Activated CD4-positive, alpha-beta T cell treated with anti-CD3 and anti-CD28 coated beads for 1 hour (primary cell): ENCODE data around the gene RPL37.
"Not testable (repeated sequence)": the region's sequence is repeated elsewhere in the genome, so short reads cannot be mapped to it uniquely, and the experiment has no call there.

Experiments used
- DNase-seq: peaks from one replicate; pipeline ENCODE4 v3.0.0-alpha.2; 2020

The RPL37 gene

DNA sequence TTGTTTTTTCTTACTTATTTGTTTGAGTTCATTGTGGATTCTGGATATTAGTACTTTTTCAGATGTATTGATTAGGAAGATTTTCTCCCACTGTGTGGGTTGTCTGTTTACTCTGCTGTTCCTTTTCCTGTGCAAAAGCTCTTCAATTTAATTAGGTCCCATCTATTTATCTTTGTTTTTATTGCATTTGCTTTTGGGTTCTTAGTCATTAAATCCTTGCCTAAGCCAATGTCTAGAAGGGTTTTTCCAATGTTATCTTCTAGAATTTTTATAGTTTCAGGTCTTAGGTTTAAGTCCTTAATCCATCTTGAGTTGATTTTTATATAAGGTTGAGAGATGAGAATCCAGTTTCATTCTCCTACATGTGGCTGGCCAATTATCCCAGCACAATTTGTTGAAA, 40.7 kb downstream of the RPL37 start:
- DNase-seq: not testable (repeated sequence)

GRCh38 chr5:40792691-40793090, 42.3 kb downstream of the RPL37 start:
- not testable (repeated sequence) for DNase-seq

GRCh38 chr5:40791715-40792139, 43.3 kb downstream of the RPL37 start:
- DNase-seq: no peak

- no peak for DNase-seq
These were observed 44.0 kb downstream of the RPL37 start for GRCh38 chr5:40790947-40791593.

GRCh38 chr5:40788941-40789340, 46.1 kb downstream of the RPL37 start:
- not testable (repeated sequence) for DNase-seq

DNA sequence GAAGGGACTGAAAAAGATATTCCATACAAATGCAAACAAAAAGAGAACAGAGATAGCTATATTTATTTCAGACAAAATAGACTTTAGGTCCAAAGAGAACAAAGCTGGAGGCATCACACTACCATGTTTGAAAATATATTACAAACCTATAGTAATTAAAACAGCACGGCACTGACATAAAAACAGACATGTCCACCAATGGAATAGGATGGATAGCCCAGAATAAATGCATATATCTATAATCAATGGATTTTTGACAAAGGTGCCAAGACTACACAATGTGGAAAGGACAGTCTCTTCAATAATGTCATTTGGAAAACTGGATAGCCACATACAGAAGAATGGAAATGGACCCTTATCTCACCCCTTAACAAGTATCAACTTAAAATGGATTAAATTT, 47.0 kb downstream of the RPL37 start:
- no peak for DNase-seq

DNA sequence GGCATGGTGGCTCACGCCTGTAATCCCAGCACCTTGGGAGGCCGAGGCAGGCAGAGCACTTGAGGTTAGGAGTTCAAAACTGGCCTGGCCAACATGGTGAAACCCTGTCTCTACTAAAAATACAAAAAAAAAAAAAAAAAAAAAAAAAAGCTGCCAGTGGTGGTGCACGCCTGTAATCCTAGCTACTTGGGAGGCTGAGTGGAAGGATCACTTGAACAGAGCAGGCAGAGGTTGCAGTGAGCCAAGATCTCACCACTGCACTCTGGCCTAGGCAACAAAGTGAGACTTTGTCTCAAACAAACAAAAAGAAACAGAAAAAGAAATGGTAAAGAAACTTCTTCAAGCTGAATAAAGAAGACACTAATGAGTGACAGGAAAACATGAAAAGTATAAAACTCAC, 48.4 kb downstream of the RPL37 start:
- DNase-seq: not testable (repeated sequence)

DNA sequence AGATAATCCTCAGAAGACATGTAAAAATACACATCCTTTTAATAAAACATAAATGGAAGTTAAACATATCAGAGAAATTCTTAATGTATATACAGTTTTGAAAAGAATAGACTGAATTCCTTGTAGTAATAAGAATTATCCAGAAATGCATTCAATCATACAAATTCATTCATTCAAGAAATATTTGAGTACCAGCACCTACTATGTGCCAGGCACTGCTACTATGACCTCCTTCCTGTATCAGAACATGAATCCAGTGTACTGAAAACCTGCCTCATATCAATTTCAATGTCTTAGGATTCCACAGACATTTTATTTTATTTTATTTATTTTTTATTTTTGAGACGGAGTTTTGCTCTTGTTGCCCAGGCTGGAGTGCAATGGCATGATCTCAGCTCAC, 50.1 kb downstream of the RPL37 start:
- no peak for DNase-seq

GRCh38 chr5:40784027-40784653, 50.9 kb downstream of the RPL37 start:
- no peak for DNase-seq

DNA sequence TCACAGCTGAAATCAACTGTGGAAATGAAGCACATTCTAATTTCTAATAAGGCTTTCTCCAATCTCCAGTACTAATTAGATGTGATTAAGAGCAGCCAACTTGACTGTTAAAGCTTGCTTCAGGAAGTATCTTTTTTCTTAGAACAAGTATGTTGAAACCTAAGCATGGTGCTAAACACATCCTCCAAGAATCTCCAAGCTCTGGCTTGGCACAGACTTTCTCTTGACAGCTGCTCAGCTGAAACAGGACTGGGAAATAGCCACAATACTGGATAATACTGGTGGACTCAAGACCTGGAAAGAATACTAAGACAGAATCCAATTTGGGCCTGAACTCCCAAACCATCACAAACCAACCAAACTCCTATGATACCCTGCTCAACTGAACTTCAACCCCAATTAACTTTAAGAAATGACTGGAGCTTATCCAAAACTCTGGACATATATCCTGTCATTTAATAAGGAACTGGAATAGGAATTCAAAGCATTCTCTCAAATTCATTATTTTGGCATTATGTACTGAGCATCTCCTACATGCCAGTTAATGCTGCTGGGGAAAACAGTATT, 53.1 kb downstream of the RPL37 start:
- no peak for DNase-seq

DNA sequence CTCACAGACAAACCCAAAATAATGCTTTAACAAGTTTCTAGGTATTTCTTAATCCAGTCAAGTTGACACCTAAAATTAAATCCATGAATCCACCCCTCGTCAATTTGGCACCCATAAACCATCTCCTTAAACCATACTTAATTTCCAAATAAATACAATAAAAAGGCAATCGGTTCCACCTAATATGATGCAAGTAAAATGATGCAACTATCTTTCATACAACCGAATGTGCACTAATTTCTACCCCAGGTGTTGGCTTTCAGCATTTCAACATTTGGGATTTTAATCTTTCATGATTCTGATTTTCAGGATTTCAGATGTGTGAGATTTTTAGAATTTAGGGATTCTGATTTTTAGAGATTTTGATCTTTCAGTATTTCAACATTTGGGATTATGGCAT, 54.2 kb downstream of the RPL37 start:
- no peak for DNase-seq

DNA sequence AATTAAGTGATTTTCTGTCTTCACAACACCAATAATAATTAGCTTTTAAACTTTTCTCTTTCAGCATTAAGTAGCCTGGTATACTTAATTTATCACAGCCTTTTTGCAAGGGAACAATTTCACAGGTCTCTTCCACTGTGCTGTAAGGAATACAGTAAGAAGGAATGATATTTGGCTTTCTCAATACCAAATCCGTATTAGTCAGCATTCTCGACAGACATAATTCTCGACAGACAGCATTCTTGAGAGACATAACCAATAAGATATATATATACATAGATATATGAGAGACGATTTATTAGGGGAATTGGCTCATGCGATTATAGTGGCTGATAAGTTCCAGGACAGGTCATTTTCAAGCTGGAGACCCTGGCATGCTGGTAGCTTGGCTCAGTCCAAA, 54.8 kb downstream of the RPL37 start:
- DNase-seq: no peak

DNA sequence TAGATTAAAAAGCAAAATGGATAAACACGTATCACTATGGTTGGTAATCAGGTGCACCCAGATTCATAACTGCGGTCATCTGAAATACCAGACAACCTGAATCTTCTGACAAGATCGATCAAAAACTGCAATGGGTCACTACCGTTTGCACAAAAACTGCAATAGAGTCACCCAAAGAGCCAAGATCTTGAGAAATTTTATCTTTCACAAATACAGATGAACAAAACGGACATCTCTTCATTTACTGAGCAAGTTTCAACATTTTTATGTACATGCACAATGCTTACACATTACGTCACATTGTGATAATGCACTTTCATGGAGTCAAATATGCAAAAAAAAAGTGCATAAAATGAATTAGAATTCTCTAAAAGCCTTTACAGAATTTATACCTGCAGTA, 55.5 kb downstream of the RPL37 start:
- no peak for DNase-seq

DNA sequence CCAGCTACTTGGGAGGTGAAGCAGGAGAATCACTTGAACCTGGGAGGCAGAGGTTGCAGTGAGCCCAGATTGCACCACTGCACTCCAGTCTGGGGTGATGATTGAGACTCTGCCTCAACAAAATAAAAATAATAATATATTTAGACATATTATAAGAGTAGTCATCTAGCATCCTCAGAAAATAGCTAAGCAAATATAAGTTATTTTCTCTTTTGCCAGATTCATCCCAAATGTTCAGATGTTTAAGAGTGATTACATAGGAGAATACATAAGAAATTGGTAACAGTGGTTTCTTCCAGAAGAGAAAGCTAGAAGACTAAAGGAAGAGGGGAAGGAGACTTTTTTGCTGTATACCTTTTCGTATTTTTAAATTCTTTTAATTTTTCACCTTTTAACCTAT, 56.9 kb downstream of the RPL37 start:
- DNase-seq: no peak

GRCh38 chr5:40776658-40776977, 58.4 kb downstream of the RPL37 start:
- DNase-seq: no peak

DNA sequence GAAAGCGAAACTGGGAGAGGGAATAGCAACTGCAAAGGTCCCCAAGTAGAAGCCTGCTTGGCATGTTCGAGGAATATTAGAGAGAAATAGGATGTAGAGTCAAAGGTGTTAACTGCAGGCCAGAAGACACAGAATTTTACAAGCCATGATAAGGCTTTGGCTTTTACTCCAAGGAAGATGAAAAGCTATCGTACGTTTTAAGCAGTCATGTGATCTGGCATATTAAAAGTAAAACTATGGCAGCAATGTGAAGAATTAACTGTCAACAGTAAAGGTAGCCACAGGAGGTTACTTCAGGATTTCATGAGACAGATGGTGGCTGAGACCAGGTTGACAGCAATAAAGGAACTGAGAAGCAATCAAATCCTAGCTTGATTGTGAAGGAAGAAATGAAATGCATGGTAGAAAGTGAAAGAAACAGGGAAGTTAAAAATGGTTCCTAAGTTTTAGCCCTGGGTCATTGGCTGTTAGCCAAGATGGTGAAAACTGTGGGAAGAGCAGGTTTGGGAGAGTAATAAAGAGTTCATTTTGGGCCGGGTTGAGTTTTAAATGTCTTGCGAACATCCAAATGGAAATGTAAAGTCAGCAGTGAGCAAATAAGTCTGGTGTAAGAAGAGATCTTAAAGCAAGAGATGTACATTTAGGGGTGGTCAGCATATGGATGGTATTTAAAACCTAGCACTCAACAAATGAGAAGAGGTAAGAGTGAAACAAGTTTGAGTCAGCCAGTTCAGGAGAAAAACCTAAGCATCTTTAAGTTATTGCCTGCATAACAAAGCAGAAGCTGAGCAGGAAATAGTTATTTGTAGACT, 59.0 kb downstream of the RPL37 start:
- no peak for DNase-seq
